ENCODE results near the gene SBSN. TPM values are rescaled to one million over a fixed set of nuclear protein-coding genes. Genes with fewer than 3 reads are reported as not detected.

SBSN gene
- total and polyA plus RNA-seq, 4 donors, result 0.08 to 0.39 (median 0.09) TPM; not detected in 1

DNA sequence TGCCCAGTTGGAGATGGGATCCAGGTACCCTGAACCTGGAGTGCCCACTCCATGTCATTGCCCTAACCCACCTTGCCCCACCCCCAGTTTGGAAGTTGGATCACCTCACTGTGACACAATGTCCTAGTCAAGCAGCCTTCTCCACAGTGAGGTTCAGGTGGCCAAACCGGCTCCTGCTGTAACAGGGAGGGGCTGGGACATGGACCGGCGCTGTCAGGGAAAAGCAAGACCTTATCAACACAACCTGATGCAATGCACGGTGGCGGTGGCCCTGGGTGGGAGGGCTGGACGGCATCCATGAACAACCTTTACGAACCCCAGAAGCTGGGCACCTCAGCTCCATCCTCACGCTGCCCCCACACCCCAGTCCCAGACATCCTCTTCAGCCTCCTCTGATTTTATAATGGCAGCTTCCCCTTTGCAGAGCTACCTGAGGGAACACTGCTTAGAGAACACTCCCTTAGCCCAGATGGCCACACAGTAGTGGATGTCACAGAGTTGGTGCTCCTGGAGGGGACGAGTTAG lies 36.2 kb downstream of the SBSN start:
- Histone ChIP-seq H3K27me3 (ENCODE audit: control insufficient read depth in 3 of 3, insufficient read depth in 3 of 3, low read length in 2 of 3) (no peaks in the 10 kb centered on the region), H3K4me1 (ENCODE audit: control insufficient read depth in 5 of 5, insufficient read depth in 5 of 5, low read length in 5 of 5) (peaks cover 0 to 15% (median 0%) of the 10 kb centered on the region in 5 donors), H3K9me3 (ENCODE audit: control insufficient read depth in 4 of 4, insufficient read depth in 3 of 4, low read length in 3 of 4) (no peaks in the 10 kb centered on the region), H3K9ac (ENCODE audit: insufficient read depth in 1 of 2, low read length in 2 of 2) (no peak overlapping the region), H3K4me3 (no peak overlapping the region), H3K36me3 (ENCODE audit: control insufficient read depth in 4 of 4, insufficient read depth in 4 of 4, low read length in 4 of 4) (no peaks in the 10 kb centered on the region), H3K27ac (ENCODE audit: low read depth in 1 of 2, low read length in 1 of 2) (no peak overlapping the region)
- WGBS, 2 donors, result 83 to 85% methylated on average over 9 of the region's 9 CpGs
- TF ChIP-seq, protein P1, sequence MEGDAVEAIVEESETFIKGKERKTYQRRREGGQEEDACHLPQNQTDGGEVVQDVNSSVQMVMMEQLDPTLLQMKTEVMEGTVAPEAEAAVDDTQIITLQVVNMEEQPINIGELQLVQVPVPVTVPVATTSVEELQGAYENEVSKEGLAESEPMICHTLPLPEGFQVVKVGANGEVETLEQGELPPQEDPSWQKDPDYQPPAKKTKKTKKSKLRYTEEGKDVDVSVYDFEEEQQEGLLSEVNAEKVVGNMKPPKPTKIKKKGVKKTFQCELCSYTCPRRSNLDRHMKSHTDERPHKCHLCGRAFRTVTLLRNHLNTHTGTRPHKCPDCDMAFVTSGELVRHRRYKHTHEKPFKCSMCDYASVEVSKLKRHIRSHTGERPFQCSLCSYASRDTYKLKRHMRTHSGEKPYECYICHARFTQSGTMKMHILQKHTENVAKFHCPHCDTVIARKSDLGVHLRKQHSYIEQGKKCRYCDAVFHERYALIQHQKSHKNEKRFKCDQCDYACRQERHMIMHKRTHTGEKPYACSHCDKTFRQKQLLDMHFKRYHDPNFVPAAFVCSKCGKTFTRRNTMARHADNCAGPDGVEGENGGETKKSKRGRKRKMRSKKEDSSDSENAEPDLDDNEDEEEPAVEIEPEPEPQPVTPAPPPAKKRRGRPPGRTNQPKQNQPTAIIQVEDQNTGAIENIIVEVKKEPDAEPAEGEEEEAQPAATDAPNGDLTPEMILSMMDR (IDR thresholded peaks at IDR 0.05; ENCODE audit: control extremely low read depth, extremely low read depth), result no peak
- ATAC-seq (ENCODE audit: insufficient read depth, low FRiP score) (no peak), DNase-seq (no peak)

DNA sequence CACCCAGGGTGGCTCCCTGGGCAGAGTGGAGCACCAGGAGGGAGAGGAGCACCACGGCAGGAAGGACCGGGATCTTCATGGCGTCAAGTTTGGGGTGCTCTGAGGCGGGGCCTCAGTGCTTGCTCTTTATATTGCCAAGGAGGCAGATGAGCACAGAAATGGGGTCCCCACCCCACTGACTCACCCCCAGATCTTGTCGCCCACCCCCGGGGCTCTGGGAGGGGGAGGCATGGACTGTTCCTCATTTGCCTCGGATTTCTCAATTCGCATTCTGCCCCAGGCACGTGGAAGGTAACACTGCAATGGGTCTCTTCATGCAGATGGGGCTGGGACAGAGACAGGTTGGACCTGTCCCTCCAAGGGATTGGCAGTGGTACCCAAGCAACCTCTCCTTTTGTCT lies 37.7 kb downstream of the SBSN start, which contains the start of gene KRTDAP:
KRTDAP (minus strand) TSS at position 101 of the 400 bp plus-strand sequence; CDS start at position 79, 22 bp downstream.
- no peak within 1 kb of the TSS for H3K9ac ChIP-seq (ENCODE audit: insufficient read depth in 1 of 2, low read length in 2 of 2)
- H3K4me1 ChIP-seq (ENCODE audit: control insufficient read depth in 5 of 5, insufficient read depth in 5 of 5, low read length in 5 of 5), result peaks cover 0 to 16% (median 0%) of the 10 kb centered on the region in 5 donors
- no peak for ATAC-seq (ENCODE audit: insufficient read depth, low FRiP score)
- TF ChIP-seq, protein P1 (IDR thresholded peaks at IDR 0.05; ENCODE audit: control extremely low read depth, extremely low read depth), result no peak
- H3K27ac ChIP-seq (ENCODE audit: low read depth in 1 of 2, low read length in 1 of 2), result no peak within 1 kb of the TSS
- H3K27me3 ChIP-seq (ENCODE audit: control insufficient read depth in 3 of 3, insufficient read depth in 3 of 3, low read length in 2 of 3), result no peaks in the 10 kb centered on the region
- H3K4me3 ChIP-seq, result no peak within 1 kb of the TSS
- 77 to 79% methylated on average over 9 of the region's 9 CpGs for WGBS, 2 donors
- H3K36me3 ChIP-seq (ENCODE audit: control insufficient read depth in 4 of 4, insufficient read depth in 4 of 4, low read length in 4 of 4), result no peaks in the 10 kb centered on the region
- no peaks in the 10 kb centered on the region for H3K9me3 ChIP-seq (ENCODE audit: control insufficient read depth in 4 of 4, insufficient read depth in 3 of 4, low read length in 3 of 4)
- DNase-seq, result no peak

DNA sequence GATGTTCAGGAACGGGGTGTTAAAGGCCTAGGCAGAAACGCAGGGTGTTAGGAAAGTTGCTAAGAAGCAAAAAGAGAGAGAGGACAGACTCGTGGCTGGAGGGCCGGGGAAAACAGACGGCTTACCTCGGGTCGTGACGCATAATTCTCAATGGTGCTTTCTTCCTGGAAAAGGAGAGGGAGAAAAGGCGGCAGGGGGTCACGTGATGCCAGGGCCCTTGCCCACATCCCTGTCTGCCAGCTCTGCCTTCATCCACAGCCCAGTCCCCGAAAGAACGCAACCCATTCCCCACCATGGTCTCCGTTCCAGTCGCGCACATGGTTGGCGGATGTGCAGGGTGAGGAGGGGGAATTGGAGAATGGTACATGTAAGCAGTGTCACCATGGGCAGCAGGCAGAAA lies 39.4 kb downstream of the SBSN start:
- no peaks in the 10 kb centered on the region for H3K9me3 ChIP-seq (ENCODE audit: control insufficient read depth in 4 of 4, insufficient read depth in 3 of 4, low read length in 3 of 4)
- H3K4me3 ChIP-seq, result no peak overlapping the region
- no peak for ATAC-seq (ENCODE audit: insufficient read depth, low FRiP score)
- no peaks in the 10 kb centered on the region for H3K27me3 ChIP-seq (ENCODE audit: control insufficient read depth in 3 of 3, insufficient read depth in 3 of 3, low read length in 2 of 3)
- peaks cover 0 to 18% (median 0%) of the 10 kb centered on the region in 5 donors for H3K4me1 ChIP-seq (ENCODE audit: control insufficient read depth in 5 of 5, insufficient read depth in 5 of 5, low read length in 5 of 5)
- H3K27ac ChIP-seq (ENCODE audit: low read depth in 1 of 2, low read length in 1 of 2), result no peak overlapping the region
- no peak overlapping the region for H3K9ac ChIP-seq (ENCODE audit: insufficient read depth in 1 of 2, low read length in 2 of 2)
- DNase-seq, result no peak
- TF ChIP-seq, protein P1 (IDR thresholded peaks at IDR 0.05; ENCODE audit: control extremely low read depth, extremely low read depth), result no peak
- WGBS, 2 donors, result 92 to 93% methylated on average over 16 of the region's 16 CpGs
- no peaks in the 10 kb centered on the region for H3K36me3 ChIP-seq (ENCODE audit: control insufficient read depth in 4 of 4, insufficient read depth in 4 of 4, low read length in 4 of 4)

All from lung (tissue), 12 donors.